ENCODE measurements around the gene CEP170B. TPM values are rescaled to one million over a fixed set of nuclear protein-coding genes. Genes with fewer than 3 reads are reported as not detected.
A peak's percentile ranks its signal among the peaks of the same experiment; 100 is the strongest.

CEP170B gene
- total and polyA plus RNA-seq, 9 of the 15 experiments (the other 6 are each of a cell fraction or from before 2014, with no cell fraction given) = 0.01 to 10.2 (median 2.2) TPM

- peak; percentile 46 for TF ChIP-seq PRDM10 (IDR thresholded peaks at IDR 0.05; ENCODE audit: partially characterized antibody)
- TF ChIP-seq, protein P1, sequence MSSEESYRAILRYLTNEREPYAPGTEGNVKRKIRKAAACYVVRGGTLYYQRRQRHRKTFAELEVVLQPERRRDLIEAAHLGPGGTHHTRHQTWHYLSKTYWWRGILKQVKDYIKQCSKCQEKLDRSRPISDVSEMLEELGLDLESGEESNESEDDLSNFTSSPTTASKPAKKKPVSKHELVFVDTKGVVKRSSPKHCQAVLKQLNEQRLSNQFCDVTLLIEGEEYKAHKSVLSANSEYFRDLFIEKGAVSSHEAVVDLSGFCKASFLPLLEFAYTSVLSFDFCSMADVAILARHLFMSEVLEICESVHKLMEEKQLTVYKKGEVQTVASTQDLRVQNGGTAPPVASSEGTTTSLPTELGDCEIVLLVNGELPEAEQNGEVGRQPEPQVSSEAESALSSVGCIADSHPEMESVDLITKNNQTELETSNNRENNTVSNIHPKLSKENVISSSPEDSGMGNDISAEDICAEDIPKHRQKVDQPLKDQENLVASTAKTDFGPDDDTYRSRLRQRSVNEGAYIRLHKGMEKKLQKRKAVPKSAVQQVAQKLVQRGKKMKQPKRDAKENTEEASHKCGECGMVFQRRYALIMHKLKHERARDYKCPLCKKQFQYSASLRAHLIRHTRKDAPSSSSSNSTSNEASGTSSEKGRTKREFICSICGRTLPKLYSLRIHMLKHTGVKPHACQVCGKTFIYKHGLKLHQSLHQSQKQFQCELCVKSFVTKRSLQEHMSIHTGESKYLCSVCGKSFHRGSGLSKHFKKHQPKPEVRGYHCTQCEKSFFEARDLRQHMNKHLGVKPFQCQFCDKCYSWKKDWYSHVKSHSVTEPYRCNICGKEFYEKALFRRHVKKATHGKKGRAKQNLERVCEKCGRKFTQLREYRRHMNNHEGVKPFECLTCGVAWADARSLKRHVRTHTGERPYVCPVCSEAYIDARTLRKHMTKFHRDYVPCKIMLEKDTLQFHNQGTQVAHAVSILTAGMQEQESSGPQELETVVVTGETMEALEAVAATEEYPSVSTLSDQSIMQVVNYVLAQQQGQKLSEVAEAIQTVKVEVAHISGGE (CRISPR knock-in tag; IDR thresholded peaks at IDR 0.05) = 0 out of 6 replicates have a peak, but pooled peaks of 1 of the 3 experiments have one; percentile 1
- TF ChIP-seq ZNF395 (CRISPR knock-in tag; IDR thresholded peaks at IDR 0.05) = no peak
- TF ChIP-seq SMAD4 (CRISPR knock-in tag; conservative IDR thresholded peaks at IDR 0.05) = 0 out of 2 replicates have a peak, but pooled peaks have one; percentile 27
- no peak for TF ChIP-seq PHTF2 (CRISPR knock-in tag; IDR thresholded peaks at IDR 0.05)
- peak; percentile 87 for TF ChIP-seq ZBTB7A (IDR thresholded peaks at IDR 0.05; ENCODE audit: borderline replicate concordance, control insufficient read depth, low read depth, low read length)
- TF ChIP-seq ZNF699 (CRISPR knock-in tag; IDR thresholded peaks at IDR 0.05; ENCODE audit: insufficient replicate concordance) = no peak
- TF ChIP-seq MEF2D (tag; conservative IDR thresholded peaks at IDR 0.05; ENCODE audit: low read depth) = no peak
- peak; percentile 17; the same call in 1 of the 2 replicates for TF ChIP-seq TFAP4 (CRISPR knock-in tag; IDR thresholded peaks at IDR 0.05; ENCODE audit: borderline replicate concordance)
- TF ChIP-seq, protein P2, sequence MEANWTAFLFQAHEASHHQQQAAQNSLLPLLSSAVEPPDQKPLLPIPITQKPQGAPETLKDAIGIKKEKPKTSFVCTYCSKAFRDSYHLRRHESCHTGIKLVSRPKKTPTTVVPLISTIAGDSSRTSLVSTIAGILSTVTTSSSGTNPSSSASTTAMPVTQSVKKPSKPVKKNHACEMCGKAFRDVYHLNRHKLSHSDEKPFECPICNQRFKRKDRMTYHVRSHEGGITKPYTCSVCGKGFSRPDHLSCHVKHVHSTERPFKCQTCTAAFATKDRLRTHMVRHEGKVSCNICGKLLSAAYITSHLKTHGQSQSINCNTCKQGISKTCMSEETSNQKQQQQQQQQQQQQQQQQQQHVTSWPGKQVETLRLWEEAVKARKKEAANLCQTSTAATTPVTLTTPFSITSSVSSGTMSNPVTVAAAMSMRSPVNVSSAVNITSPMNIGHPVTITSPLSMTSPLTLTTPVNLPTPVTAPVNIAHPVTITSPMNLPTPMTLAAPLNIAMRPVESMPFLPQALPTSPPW (CRISPR knock-in tag; IDR thresholded peaks at IDR 0.05) = peak; percentile 56
Observed at GRCh38 chr14:104827177-104828055, 37.7 kb upstream of the CEP170B start (continued).

Data from K562 (cell line).